Endodermal cell (in vitro differentiated cells): ENCODE measurements around the gene TMEM109. TPM values are rescaled to one million over a fixed set of nuclear protein-coding genes. Genes with fewer than 3 reads are reported as not detected.

Source experiments
- DNase-seq: peaks from one replicate; pipeline ENCODE4 v3.0.0-alpha.2; 2017
- H3K27ac ChIP-seq: 2 replicates; pipeline ENCODE4 v1.5.1; 2013; ENCODE audit warnings: mild to moderate bottlenecking, low read depth, low read length, moderate library complexity
- H3K27me3 ChIP-seq: 2 replicates; pipeline ENCODE4 v1.6.1; 2013; ENCODE audit warnings: mild to moderate bottlenecking, low read length, moderate library complexity; ENCODE audit not compliant: insufficient read depth, control insufficient read depth, poor library complexity, severe bottlenecking
- H3K36me3 ChIP-seq: 2 replicates; pipeline ENCODE4 v1.7.0; 2013; ENCODE audit warnings: mild to moderate bottlenecking, low read length, moderate library complexity; ENCODE audit not compliant: control insufficient read depth, insufficient read depth
- H3K4me1 ChIP-seq: one replicate; pipeline ENCODE4 v1.7.0; 2013; ENCODE audit warnings: low read length; ENCODE audit not compliant: control insufficient read depth, insufficient read depth
- H3K4me3 ChIP-seq: 2 replicates; pipeline ENCODE4 v1.5.1; 2013; ENCODE audit warnings: mild to moderate bottlenecking, low read length, moderate library complexity
- H3K9ac ChIP-seq: 2 replicates; pipeline ENCODE4 v1.6.1; 2013; ENCODE audit warnings: mild to moderate bottlenecking, low read length, moderate library complexity; ENCODE audit not compliant: poor library complexity, severe bottlenecking; ENCODE audit errors: extremely low read depth
- H3K9me3 ChIP-seq: 2 replicates; pipeline ENCODE4 v1.6.1; 2013; ENCODE audit warnings: mild to moderate bottlenecking, low read length, moderate library complexity; ENCODE audit not compliant: control insufficient read depth
- H3K27ac Mint-ChIP-seq: 2 replicates; pipeline ENCODE4 v1.8.0; 2020; ENCODE audit warnings: mixed read lengths
- H3K27me3 Mint-ChIP-seq: 2 replicates; pipeline ENCODE4 v1.8.0; 2021; ENCODE audit warnings: mild to moderate bottlenecking, mixed read lengths; ENCODE audit not compliant: insufficient read depth
- H3K36me3 Mint-ChIP-seq: 2 replicates; pipeline ENCODE4 v1.8.0; 2020; ENCODE audit warnings: low read depth, mixed read lengths
- H3K4me1 Mint-ChIP-seq: 2 replicates; pipeline ENCODE4 v1.8.0; 2020; ENCODE audit warnings: mixed read lengths
- H3K4me3 Mint-ChIP-seq: 2 replicates; pipeline ENCODE4 v1.8.0; 2020; ENCODE audit warnings: mild to moderate bottlenecking, moderate library complexity, mixed read lengths
- H3K9me3 Mint-ChIP-seq: 2 replicates; pipeline ENCODE4 v1.8.0; 2020; ENCODE audit warnings: mild to moderate bottlenecking, mixed read lengths
- CTCF ChIP-seq: fragments of 200-600 bp; sonication (generic); conservative IDR thresholded peaks from 2 replicates; pipeline ENCODE4 v1.5.0; 2021; ENCODE audit warnings: antibody characterized with exemption, mild to moderate bottlenecking
- WGBS, 2 experiments: methylation state at CpG; one replicate each; pipeline versions ENCODE4 v1.1.5 to v1.1.7; 2013; ENCODE audit warnings: missing lambda C conversion rate in 2 of 2, mixed read lengths in 1 of 2; ENCODE audit not compliant: insufficient coverage in 1 of 2, insufficient read length in 1 of 2; 5-methylcytosine and 5-hydroxymethylcytosine counted together
- total RNA-seq, 2 donors: library from RNA; stranded (reverse); fragmentation: NEBNext Ultra II Directional in 1 of 2; extraction: Animal tissue kit (Norgen Biotek cat#: 25700) in 1 of 2; gene quantifications; 2 replicates in 1 of 2; 3 replicates in 1 of 2; pipeline ENCODE4 v1.2.1, GENCODE V29; 2021

Gene TMEM109
- total RNA-seq, 2 donors from 2014 or later, result 41.4 to 56.8 TPM

DNA sequence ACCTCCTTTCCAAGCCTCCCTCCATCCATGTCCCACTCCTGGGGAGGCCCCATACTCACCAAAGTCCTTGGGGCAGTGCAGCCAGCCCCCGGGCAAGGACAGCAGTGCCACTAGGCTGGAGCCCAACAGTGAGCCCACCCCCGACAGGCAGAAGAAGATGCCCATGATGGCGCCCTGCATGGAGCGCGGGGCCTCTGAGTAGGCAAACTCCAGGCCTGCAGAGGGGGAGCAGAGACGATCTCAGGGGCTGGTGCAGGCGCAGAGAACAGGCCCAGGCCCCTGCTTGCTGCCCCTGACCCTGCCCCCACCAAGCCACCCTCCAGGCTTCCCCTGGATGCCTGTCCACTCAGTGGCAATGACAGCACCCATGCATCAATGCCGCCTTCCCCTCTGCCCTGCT lies 23.9 kb downstream of the TMEM109 start:
- no peak for DNase-seq
- no peak overlapping the region for H3K4me3 Mint-ChIP-seq
- no peak overlapping the region for H3K27ac Mint-ChIP-seq

DNA sequence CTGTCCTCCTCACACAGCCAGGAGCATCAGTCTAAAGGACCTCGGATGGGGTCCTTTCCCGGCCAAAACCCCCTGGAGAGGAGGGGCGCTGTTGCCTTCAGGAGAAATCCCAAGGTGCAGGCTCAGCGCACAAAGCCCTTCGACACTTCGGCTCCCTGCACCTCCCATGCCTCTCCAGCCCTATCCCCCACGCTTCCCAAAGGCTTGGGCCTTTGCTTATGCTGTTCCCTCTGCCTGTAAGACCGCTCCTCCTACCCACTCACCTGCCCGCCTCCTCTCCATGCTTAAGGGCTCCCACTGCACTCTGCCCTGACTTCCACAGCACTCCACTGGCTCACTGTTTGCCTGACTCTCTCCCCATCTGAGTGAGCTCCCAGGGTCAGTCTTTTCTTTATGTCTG lies 24.5 kb downstream of the TMEM109 start:
- Mint-ChIP-seq H3K4me1 (peaks cover 2% of the 10 kb centered on the region), H3K36me3 (peaks cover 11% of the 10 kb centered on the region), H3K27me3 (no peaks in the 10 kb centered on the region), H3K27ac (no peak overlapping the region), H3K4me3 (no peak overlapping the region), H3K9me3 (no peaks in the 10 kb centered on the region)
- Histone ChIP-seq H3K27me3 (no peaks in the 10 kb centered on the region), H3K4me1 (no peaks in the 10 kb centered on the region), H3K36me3 (no peaks in the 10 kb centered on the region), H3K9me3 (no peaks in the 10 kb centered on the region), H3K27ac (peak overlapping the region; percentile 44), H3K4me3 (no peak overlapping the region), H3K9ac (no peak overlapping the region)
- DNase-seq, result no peak
- 80 to 84% methylated on average over 9 of the region's 9 CpGs for WGBS, 2 experiments
- TF ChIP-seq CTCF, result no peak

More for the DNA sequence above, 23.9 kb downstream of the TMEM109 start:
- H3K36me3 ChIP-seq, result no peaks in the 10 kb centered on the region
- H3K27me3 ChIP-seq, result no peaks in the 10 kb centered on the region
- Mint-ChIP-seq H3K36me3 (peaks cover 11% of the 10 kb centered on the region), H3K9me3 (no peaks in the 10 kb centered on the region), H3K27me3 (no peaks in the 10 kb centered on the region), H3K4me1 (peaks cover 2% of the 10 kb centered on the region)
- 93 to 95% methylated on average over 6 to 8 of the region's 8 CpGs for WGBS, 2 experiments
- no peak overlapping the region for H3K4me3 ChIP-seq
- no peak overlapping the region for H3K27ac ChIP-seq
- TF ChIP-seq CTCF, result no peak
- H3K9me3 ChIP-seq, result no peaks in the 10 kb centered on the region
- H3K4me1 ChIP-seq, result no peaks in the 10 kb centered on the region
- no peak overlapping the region for H3K9ac ChIP-seq

DNA sequence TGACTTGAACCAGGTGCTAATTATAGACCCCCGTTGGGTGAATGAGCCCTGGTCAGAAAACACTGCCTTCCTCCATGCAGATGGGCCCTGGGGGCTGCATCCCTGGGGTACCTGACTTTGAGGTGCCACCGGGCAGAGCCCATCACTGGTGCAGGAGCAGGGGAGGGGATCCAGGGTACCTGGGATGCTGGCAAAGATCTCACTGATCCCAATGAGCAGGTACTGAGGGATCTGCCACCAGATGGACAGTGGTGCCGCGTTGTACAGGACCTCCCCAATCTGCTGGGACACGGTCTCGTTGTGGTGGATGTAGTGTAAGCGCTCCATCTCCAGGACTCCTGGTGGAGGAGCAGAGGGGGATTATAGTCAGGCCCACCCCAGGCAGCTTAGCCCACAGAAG lies 25.3 kb downstream of the TMEM109 start:
- no peak overlapping the region for H3K4me3 ChIP-seq
- no peak overlapping the region for H3K27ac ChIP-seq
- H3K36me3 Mint-ChIP-seq, result peaks cover 6% of the 10 kb centered on the region
- peaks cover 2% of the 10 kb centered on the region for H3K4me1 Mint-ChIP-seq
- no peaks in the 10 kb centered on the region for H3K9me3 ChIP-seq
- H3K27me3 ChIP-seq, result no peaks in the 10 kb centered on the region
- no peaks in the 10 kb centered on the region for H3K36me3 ChIP-seq
- H3K27ac Mint-ChIP-seq, result no peak overlapping the region
- no peaks in the 10 kb centered on the region for H3K9me3 Mint-ChIP-seq
- DNase-seq, result no peak
- no peaks in the 10 kb centered on the region for H3K4me1 ChIP-seq
- H3K27me3 Mint-ChIP-seq, result no peaks in the 10 kb centered on the region
- 94 to 95% methylated on average over 6 to 7 of the region's 7 CpGs for WGBS, 2 experiments
- no peak for TF ChIP-seq CTCF
- H3K4me3 Mint-ChIP-seq, result no peak overlapping the region
- H3K9ac ChIP-seq, result no peak overlapping the region
